ENCODE measurements around the gene NR6A1.

The NR6A1 gene

DNA sequence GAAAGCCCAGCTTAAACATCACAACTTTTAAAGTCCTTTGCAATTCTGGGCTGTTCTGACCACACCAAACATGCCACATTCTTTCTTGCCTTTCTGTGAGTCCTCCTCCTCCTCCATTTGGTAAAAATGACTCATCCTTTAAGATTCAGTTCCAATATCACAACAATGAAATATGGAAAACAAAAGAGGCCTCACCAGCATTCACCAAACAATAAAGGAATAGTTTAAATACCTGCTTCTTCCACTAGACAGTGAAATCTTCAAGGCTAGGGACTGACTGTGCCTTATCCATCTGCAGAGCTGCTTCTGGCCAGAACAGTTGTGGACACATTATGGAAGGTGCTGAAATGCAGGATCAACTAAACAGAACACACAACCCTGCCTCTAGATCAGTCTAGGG is 36.0 kb downstream of the NR6A1 start (continued):
- no peak for TF ChIP-seq TOX (CRISPR knock-in tag; IDR thresholded peaks at IDR 0.05; ENCODE audit: borderline replicate concordance)

DNA sequence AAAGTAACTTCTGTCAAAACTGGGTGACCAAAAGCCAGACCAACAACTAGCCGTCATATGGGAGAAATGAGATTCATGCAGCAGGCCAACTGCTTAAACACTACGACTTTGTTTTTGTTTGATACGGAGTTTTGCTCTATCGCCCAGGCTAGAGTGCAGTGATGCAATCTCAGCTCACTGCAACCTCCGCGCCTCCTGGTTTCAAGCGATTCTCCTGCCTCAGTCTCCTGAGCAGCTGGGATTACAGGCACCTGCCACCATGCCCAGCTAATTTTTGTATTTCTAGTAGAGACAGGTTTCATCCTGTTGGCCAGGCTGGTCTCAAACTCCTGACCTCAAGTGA is 36.4 kb downstream of the NR6A1 start:
- ATAC-seq = peak; percentile 14; the same call in 1 of the 3 replicates

DNA sequence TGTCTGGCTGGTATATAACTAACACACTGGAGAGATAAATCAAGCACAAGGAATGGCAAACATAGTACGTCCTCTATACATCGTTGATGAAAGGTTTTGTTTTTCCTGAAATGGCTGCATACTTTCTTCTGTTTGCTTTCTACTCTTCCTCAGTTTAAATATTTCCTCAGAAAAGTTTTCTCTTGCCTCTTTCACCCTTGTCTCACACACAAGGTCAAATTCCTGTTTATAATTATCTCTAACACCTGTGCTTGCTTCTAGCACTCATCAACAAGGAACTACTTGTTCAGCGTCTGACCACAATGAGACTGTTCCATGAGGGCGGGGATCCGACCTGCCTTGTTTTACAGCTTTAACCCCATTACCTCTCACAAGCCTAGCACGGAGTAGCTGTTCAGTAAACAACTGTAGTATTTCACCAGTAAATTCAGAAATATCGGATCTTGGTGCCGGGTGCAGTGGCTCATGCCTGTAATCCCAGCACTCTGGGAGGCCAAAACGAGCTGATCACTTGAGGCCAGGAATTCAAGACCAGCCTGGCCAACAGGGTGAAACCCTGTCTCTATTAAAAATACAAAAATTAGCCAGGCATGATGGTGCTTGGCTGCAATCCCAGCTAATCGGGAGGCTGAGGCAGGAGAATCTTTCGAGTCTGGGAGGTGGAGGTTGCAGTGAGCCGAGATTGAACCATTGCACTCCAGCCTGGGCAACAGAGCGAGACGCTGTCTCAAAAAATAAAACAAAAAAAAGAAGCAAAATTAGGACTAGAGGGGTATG is 37.0 kb downstream of the NR6A1 start:
- ATAC-seq = no peak
- TF ChIP-seq ZFP30 (CRISPR knock-in tag; IDR thresholded peaks at IDR 0.05) = no peak
- TF ChIP-seq ESRRG (CRISPR knock-in tag; IDR thresholded peaks at IDR 0.05) = no peak
- no peak for TF ChIP-seq RARB (CRISPR knock-in tag; IDR thresholded peaks at IDR 0.05)
- TF ChIP-seq, protein P1, sequence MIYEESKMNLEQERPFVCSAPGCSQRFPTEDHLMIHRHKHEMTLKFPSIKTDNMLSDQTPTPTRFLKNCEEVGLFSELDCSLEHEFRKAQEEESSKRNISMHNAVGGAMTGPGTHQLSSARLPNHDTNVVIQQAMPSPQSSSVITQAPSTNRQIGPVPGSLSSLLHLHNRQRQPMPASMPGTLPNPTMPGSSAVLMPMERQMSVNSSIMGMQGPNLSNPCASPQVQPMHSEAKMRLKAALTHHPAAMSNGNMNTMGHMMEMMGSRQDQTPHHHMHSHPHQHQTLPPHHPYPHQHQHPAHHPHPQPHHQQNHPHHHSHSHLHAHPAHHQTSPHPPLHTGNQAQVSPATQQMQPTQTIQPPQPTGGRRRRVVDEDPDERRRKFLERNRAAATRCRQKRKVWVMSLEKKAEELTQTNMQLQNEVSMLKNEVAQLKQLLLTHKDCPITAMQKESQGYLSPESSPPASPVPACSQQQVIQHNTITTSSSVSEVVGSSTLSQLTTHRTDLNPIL (CRISPR knock-in tag; IDR thresholded peaks at IDR 0.05; ENCODE audit: low read depth) = no peak
- no peak for TF ChIP-seq ISL1 (CRISPR knock-in tag; IDR thresholded peaks at IDR 0.05)
- TF ChIP-seq GLIS3 (CRISPR knock-in tag; IDR thresholded peaks at IDR 0.05) = no peak
- no peak for TF ChIP-seq ZNF70 (CRISPR knock-in tag; IDR thresholded peaks at IDR 0.05)
- TF ChIP-seq CSDC2 (CRISPR knock-in tag; IDR thresholded peaks at IDR 0.05) = no peak
- TF ChIP-seq, protein P2, sequence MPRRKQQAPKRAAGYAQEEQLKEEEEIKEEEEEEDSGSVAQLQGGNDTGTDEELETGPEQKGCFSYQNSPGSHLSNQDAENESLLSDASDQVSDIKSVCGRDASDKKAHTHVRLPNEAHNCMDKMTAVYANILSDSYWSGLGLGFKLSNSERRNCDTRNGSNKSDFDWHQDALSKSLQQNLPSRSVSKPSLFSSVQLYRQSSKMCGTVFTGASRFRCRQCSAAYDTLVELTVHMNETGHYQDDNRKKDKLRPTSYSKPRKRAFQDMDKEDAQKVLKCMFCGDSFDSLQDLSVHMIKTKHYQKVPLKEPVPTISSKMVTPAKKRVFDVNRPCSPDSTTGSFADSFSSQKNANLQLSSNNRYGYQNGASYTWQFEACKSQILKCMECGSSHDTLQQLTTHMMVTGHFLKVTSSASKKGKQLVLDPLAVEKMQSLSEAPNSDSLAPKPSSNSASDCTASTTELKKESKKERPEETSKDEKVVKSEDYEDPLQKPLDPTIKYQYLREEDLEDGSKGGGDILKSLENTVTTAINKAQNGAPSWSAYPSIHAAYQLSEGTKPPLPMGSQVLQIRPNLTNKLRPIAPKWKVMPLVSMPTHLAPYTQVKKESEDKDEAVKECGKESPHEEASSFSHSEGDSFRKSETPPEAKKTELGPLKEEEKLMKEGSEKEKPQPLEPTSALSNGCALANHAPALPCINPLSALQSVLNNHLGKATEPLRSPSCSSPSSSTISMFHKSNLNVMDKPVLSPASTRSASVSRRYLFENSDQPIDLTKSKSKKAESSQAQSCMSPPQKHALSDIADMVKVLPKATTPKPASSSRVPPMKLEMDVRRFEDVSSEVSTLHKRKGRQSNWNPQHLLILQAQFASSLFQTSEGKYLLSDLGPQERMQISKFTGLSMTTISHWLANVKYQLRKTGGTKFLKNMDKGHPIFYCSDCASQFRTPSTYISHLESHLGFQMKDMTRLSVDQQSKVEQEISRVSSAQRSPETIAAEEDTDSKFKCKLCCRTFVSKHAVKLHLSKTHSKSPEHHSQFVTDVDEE (CRISPR knock-in tag; IDR thresholded peaks at IDR 0.05) = no peak
- TF ChIP-seq TOX (CRISPR knock-in tag; IDR thresholded peaks at IDR 0.05; ENCODE audit: borderline replicate concordance) = no peak
- TF ChIP-seq, protein P3, sequence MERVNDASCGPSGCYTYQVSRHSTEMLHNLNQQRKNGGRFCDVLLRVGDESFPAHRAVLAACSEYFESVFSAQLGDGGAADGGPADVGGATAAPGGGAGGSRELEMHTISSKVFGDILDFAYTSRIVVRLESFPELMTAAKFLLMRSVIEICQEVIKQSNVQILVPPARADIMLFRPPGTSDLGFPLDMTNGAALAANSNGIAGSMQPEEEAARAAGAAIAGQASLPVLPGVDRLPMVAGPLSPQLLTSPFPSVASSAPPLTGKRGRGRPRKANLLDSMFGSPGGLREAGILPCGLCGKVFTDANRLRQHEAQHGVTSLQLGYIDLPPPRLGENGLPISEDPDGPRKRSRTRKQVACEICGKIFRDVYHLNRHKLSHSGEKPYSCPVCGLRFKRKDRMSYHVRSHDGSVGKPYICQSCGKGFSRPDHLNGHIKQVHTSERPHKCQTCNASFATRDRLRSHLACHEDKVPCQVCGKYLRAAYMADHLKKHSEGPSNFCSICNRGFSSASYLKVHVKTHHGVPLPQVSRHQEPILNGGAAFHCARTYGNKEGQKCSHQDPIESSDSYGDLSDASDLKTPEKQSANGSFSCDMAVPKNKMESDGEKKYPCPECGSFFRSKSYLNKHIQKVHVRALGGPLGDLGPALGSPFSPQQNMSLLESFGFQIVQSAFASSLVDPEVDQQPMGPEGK (CRISPR knock-in tag; IDR thresholded peaks at IDR 0.05; ENCODE audit: borderline replicate concordance) = no peak
- TF ChIP-seq ZNF565 (CRISPR knock-in tag; conservative IDR thresholded peaks at IDR 0.05; ENCODE audit: low read depth) = no peak
- no peak for TF ChIP-seq SNAI2 (CRISPR knock-in tag; IDR thresholded peaks at IDR 0.05)
- TF ChIP-seq, protein P4, sequence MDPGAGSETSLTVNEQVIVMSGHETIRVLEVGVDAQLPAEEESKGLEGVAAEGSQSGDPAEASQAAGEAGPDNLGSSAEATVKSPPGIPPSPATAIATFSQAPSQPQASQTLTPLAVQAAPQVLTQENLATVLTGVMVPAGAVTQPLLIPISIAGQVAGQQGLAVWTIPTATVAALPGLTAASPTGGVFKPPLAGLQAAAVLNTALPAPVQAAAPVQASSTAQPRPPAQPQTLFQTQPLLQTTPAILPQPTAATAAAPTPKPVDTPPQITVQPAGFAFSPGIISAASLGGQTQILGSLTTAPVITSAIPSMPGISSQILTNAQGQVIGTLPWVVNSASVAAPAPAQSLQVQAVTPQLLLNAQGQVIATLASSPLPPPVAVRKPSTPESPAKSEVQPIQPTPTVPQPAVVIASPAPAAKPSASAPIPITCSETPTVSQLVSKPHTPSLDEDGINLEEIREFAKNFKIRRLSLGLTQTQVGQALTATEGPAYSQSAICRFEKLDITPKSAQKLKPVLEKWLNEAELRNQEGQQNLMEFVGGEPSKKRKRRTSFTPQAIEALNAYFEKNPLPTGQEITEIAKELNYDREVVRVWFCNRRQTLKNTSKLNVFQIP (CRISPR knock-in tag; IDR thresholded peaks at IDR 0.05; ENCODE audit: borderline replicate concordance, low read depth) = no peak
- no peak for TF ChIP-seq ARNTL (CRISPR knock-in tag; IDR thresholded peaks at IDR 0.05; ENCODE audit: borderline replicate concordance, low read depth)
- TF ChIP-seq OSR1 (CRISPR knock-in tag; IDR thresholded peaks at IDR 0.05) = no peak
- no peak for TF ChIP-seq PPARA (CRISPR knock-in tag; IDR thresholded peaks at IDR 0.05; ENCODE audit: borderline replicate concordance)
- no peak for TF ChIP-seq BACH2 (CRISPR knock-in tag; IDR thresholded peaks at IDR 0.05; ENCODE audit: borderline replicate concordance)

DNA sequence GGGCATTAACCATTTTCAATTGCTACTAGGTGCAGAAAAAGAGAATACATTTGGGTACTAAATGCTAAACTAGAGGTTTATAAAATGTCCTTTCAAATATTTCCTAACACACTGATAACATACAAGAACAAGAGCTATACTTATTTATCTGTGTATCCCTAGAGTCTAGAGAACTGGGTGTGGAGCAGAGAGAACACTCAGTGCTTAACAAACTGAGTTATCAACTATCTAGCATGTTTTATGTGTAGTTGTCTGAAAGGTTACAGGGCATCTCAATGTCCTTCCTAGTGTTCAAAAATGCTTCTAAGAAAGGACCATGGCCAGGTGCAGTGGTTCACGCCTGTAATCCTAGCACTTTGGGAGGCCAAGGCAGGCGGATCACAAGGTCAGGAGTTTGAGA is 40.3 kb downstream of the NR6A1 start:
- TF ChIP-seq ZNF8 (CRISPR knock-in tag; IDR thresholded peaks at IDR 0.05) = no peak
- no peak for ATAC-seq

DNA sequence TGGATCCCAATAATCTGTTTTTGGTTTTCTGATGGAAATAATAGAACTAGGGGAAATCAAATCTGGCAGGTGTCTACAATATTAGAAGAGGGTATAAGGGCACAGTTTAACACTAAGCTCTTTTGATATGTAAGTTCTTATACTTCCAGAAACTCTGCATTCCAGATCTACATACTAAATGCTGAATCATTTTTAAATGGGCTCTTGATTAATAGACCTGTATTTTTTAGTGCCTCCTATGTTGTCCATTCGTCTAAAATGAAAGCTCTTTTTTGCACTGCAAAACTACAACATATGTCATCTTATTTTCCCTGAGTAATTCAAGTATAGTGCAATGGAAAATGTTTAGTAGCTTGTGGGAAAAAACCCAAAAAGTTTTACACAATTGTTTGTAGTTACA is 44.2 kb downstream of the NR6A1 start:
- peak; percentile 74 for ATAC-seq
- TF ChIP-seq BACH2 (CRISPR knock-in tag; IDR thresholded peaks at IDR 0.05; ENCODE audit: borderline replicate concordance) (no peak), ZNF70 (CRISPR knock-in tag; IDR thresholded peaks at IDR 0.05) (no peak), ISL1 (CRISPR knock-in tag; IDR thresholded peaks at IDR 0.05) (peak; percentile 62)
- TF ChIP-seq, protein P4 (CRISPR knock-in tag; IDR thresholded peaks at IDR 0.05; ENCODE audit: borderline replicate concordance, low read depth) = no peak

All from SK-N-SH treated with all-trans-retinoic acid at 6 μM for 48 hours (cell line).